ENCODE data around the gene CCDC69.
"Not testable (repeated sequence)": the region's sequence is repeated elsewhere in the genome, so short reads cannot be mapped to it uniquely, and the experiment has no call there.

The CCDC69 gene

DNA sequence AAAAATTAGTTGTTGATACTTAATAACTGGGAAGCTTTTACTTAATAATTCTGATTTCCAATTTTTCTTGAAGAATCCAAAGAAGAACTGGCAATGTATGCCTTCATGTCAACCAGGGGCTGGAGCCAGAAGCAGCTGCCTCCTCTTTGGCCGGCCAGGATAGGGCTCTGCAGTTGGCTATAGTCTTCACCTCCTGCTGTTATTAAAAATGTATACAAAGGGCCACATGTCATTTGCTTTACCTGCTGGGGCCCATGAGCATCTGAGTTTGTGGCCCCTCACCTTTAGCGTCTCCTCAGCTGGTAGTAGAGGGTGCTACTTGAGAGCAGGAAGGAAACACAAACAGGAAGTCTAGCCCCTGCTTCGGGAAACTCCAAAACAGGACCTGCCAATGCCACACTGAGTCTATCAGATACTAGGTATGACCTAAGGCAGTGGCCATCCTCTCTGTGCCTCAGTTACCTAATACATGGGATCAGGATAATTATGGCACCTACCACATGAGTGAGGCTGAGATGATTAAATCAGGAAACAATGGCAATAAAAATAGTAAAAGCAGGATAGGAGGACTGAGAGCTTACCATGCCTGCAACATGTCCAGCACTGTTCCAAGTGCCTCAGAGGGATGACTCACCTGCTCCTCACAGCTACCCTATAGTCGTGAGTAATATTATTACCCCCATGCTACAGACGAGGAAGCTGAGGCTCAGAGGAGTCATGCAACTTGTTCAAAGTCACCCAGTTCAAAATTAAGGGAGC, 21.3 kb downstream of the CCDC69 start:
- no peak for TF ChIP-seq POLR2AphosphoS5 (IDR thresholded peaks at IDR 0.05; ENCODE audit: low read depth, low read length)
- no peak for TF ChIP-seq TAF1 (IDR thresholded peaks at IDR 0.05; ENCODE audit: borderline replicate concordance, low read depth, low read length)
- no peak for TF ChIP-seq POLR2A (IDR thresholded peaks at IDR 0.05; ENCODE audit: low read depth, low read length)
- DNase-seq (ENCODE audit: insufficient read length) (no peak), FAIRE-seq (peak; percentile 57)

DNA sequence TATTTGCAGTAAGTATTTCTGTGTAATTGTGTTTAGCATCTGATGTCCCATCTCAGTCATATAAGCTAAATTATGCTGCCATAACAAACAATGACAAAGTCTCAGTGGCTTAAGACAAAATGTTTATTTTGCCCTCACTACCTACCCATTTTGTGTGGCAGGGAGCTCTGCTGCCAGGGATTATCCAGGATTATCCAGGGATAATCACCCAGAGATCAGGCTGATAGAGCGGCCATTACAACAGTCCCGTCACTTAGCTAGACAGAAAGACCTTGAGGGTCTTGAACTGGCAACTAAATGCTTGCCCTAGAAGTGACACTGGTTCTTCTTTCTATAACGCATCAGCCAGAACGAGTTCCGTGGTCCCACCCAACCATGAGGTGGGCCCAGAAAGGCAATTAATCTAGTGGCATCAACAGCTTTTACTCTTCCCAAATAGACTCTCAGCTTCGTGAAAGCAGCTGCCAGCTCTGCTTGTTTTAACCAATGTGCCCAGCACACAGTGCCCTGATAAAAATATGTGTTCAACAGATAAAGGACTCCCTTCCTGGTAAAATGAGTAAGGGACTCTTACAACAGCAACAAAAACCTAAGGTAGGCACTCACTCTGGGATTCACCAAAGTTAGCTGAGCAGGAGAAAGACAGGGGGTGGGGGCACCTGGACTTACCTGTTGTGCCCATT, 22.8 kb downstream of the CCDC69 start:
- DNase-seq (ENCODE audit: insufficient read length) (no peak), FAIRE-seq (no peak)
- TF ChIP-seq POLR2AphosphoS5 (IDR thresholded peaks at IDR 0.05; ENCODE audit: low read depth, low read length) = no peak
- TF ChIP-seq POLR2A (IDR thresholded peaks at IDR 0.05; ENCODE audit: low read depth, low read length) = no peak
- TF ChIP-seq TAF1 (IDR thresholded peaks at IDR 0.05; ENCODE audit: borderline replicate concordance, low read depth, low read length) = no peak

DNA sequence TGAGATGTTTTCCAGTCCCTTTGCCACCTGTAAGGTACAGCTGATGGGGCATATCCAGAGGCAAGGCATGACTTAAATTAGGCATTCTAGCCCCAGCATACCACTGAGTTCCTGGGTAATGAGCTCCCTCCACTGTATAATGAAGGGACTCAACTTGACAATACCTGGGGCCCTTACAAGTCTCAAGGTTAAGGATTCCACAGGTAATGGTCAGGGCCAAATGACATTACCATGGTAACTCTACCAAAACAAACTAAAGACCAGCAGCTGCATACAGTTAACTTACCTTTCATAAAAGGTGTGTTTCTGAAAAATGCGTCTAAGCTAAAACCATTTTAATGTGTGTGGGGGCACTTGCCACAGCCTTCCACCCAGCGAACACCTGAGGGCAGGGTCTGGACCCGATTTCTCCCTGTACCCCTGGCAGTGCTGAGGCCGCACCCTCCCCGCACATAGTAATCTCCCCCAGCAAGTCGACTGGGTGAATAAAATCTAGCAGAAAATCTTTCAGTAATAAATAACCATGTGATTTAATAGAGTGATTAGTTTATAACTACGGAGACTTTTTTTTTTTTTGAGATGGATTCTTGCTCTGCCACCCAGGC, 24.2 kb downstream of the CCDC69 start:
- FAIRE-seq (no peak), DNase-seq (ENCODE audit: insufficient read length) (no peak)
- TF ChIP-seq TAF1 (IDR thresholded peaks at IDR 0.05; ENCODE audit: borderline replicate concordance, low read depth, low read length) = no peak
- no peak for TF ChIP-seq POLR2AphosphoS5 (IDR thresholded peaks at IDR 0.05; ENCODE audit: low read depth, low read length)
- TF ChIP-seq POLR2A (IDR thresholded peaks at IDR 0.05; ENCODE audit: low read depth, low read length) = no peak

DNA sequence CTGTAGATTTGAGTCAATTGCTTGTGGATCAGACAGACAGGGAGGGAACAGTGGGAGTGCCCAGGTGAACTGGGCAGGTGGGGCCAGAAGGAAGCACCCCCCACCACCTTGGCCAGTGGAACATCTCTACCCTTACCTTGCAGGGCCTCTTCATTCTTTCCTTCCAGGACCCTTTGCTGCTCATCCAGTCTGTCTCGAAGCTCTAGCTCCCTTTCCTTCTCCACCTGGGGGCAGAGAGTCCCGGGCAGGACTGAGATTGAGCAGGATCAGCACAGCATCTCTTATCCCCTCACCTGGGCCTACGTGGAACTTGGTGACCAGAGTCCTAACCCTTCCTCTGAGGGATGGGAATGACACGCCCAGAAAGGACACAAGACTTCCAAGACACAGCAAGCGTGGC, 25.0 kb downstream of the CCDC69 start:
- FAIRE-seq (no peak), DNase-seq (ENCODE audit: insufficient read length) (no peak)

DNA sequence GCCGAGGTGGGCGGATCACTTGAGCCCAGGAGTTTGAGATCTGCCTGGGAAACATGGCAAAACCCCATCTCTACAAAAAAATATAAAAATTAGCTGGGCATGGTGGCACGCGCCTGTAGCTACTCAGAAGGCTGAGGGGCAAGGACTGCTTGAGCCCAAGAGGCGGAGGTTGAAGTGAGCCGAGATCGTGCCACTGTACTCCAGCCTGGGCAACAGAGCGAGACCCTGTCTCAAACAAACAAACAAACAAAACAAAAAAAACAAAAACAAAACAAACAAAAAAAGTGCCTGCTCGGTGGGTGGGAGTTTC, 26.6 kb downstream of the CCDC69 start:
- not testable (repeated sequence) for FAIRE-seq; DNase-seq (ENCODE audit: insufficient read length)

More for the DNA sequence above, 25.0 kb downstream of the CCDC69 start:
- TF ChIP-seq POLR2AphosphoS5 (IDR thresholded peaks at IDR 0.05; ENCODE audit: low read depth, low read length) (no peak), TAF1 (IDR thresholded peaks at IDR 0.05; ENCODE audit: borderline replicate concordance, low read depth, low read length) (no peak), POLR2A (IDR thresholded peaks at IDR 0.05; ENCODE audit: low read depth, low read length) (no peak)

DNA sequence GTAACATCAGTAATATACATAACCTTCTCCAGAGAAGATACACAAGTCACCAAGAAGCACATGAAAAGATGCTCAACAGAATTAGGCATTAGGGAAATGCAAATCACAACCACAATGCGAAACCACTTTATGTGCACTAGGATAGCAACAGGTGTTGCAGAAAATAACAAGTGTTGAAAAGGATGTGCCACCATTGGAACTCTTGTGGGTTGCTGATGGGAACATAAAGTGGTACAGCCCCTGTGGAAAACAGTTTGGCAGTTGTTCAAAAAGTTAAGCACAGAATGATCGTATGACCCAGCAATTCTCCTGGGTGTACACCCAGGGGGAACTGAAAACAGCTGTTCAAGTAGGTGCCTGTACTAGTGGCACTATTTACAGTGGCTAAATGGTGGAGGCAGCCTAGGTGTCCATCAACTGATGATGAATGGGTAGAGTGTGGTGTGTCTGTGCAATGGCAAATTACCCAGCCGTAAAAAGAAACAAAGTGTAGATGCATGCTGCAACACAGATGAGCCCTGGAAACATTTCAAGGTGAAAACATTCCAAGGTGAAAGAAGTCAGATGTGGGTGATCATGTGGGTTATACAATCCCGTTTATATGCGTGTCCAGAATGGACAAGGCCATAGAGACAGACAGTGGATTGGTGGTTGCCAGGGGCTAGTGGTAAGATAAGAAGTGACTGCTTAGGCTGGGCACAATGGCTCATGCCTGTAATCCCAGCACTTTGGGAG, 27.2 kb downstream of the CCDC69 start:
- FAIRE-seq = peak; percentile 95
- no peak for TF ChIP-seq POLR2AphosphoS5 (IDR thresholded peaks at IDR 0.05; ENCODE audit: low read depth, low read length)
- TF ChIP-seq TAF1 (IDR thresholded peaks at IDR 0.05; ENCODE audit: borderline replicate concordance, low read depth, low read length) = no peak
- TF ChIP-seq POLR2A (IDR thresholded peaks at IDR 0.05; ENCODE audit: low read depth, low read length) = no peak
- no peak for DNase-seq (ENCODE audit: insufficient read length)

DNA sequence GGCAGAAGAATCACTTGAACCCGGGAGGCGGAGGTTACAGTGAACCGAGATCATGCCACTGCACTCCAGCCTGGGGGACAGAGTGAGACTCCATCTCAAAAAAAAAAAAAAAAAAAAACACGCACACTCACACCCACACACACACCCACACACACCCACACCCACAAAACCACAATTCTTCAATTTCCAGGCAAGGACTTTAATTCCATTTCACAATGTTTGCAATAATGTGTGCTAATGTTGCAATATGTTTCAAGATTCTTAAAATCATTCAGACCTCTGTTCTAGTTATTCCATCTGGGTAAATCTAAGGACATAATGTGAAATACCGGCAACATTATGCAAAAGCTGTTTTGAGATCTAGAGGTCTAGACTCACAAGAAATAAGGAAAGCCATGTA, 28.3 kb downstream of the CCDC69 start:
- DNase-seq (ENCODE audit: insufficient read length) (no peak), FAIRE-seq (peak; percentile 54)
- TF ChIP-seq POLR2AphosphoS5 (IDR thresholded peaks at IDR 0.05; ENCODE audit: low read depth, low read length) (no peak), POLR2A (IDR thresholded peaks at IDR 0.05; ENCODE audit: low read depth, low read length) (no peak), TAF1 (IDR thresholded peaks at IDR 0.05; ENCODE audit: borderline replicate concordance, low read depth, low read length) (no peak)

DNA sequence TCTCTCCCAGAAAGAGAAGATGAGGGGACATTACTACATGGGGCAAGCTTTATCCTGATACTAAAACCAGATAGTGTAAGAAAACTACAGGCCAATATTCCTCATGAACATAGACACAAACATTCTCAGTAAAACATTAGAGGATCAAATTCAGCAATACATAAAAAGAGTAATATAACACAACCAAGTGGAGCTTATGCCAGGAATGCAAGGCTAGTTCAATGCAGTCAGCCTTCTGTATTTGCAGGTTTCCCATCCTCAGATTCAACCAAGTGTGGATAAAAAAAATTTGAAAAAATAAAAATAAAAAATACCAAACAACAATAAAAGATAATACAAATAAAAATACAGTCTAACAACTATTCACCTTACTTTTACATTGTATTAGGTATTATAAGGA, 31.3 kb downstream of the CCDC69 start:
- no peak for FAIRE-seq
- TF ChIP-seq POLR2A (IDR thresholded peaks at IDR 0.05; ENCODE audit: low read depth, low read length) (no peak), TAF1 (IDR thresholded peaks at IDR 0.05; ENCODE audit: borderline replicate concordance, low read depth, low read length) (no peak), POLR2AphosphoS5 (IDR thresholded peaks at IDR 0.05; ENCODE audit: low read depth, low read length) (no peak)
- no peak for DNase-seq (ENCODE audit: insufficient read length)

DNA sequence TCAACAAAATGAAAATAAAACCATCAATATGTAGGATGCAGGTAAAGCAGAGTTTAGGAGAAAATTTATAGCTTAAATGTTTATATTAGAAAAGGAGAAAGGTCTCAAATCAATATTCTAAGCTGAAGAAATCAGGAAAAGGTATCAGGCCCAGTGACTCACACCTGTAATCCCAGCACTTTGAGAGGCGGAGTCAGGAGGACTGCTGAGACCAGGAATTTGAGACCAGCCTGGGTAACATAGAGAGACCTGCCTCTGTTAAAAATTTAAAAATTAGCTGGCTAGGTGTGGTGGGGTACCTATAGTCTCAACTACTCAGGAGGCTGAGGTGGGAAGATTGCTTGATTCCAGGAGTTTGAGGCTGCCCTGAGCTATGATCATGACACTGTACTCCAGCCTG, 32.2 kb downstream of the CCDC69 start:
- FAIRE-seq = no peak
- TF ChIP-seq POLR2AphosphoS5 (IDR thresholded peaks at IDR 0.05; ENCODE audit: low read depth, low read length) (no peak), POLR2A (IDR thresholded peaks at IDR 0.05; ENCODE audit: low read depth, low read length) (no peak), TAF1 (IDR thresholded peaks at IDR 0.05; ENCODE audit: borderline replicate concordance, low read depth, low read length) (no peak)
- no peak for DNase-seq (ENCODE audit: insufficient read length)

DNA sequence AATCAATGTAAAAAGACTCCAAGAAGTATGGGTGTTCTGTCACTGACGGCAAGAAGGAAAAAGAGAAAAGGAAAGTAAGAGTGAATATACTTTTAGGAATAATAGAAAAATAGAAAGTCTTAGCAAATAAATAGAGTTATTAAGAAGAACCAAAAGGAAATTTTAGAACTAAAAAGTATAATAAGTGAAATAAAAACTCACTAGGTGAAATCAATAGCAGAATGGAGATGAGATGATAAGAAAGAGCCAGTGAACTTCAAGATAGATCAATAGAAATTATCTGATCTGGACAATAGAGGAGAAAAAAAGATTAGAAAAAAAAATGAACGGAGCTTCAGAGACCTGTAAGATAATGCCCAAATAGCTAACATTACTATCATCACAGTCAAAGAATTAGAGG, 34.7 kb downstream of the CCDC69 start:
- DNase-seq (ENCODE audit: insufficient read length) (no peak), FAIRE-seq (no peak)
- no peak for TF ChIP-seq TAF1 (IDR thresholded peaks at IDR 0.05; ENCODE audit: borderline replicate concordance, low read depth, low read length)
- no peak for TF ChIP-seq POLR2AphosphoS5 (IDR thresholded peaks at IDR 0.05; ENCODE audit: low read depth, low read length)
- no peak for TF ChIP-seq POLR2A (IDR thresholded peaks at IDR 0.05; ENCODE audit: low read depth, low read length)

DNA sequence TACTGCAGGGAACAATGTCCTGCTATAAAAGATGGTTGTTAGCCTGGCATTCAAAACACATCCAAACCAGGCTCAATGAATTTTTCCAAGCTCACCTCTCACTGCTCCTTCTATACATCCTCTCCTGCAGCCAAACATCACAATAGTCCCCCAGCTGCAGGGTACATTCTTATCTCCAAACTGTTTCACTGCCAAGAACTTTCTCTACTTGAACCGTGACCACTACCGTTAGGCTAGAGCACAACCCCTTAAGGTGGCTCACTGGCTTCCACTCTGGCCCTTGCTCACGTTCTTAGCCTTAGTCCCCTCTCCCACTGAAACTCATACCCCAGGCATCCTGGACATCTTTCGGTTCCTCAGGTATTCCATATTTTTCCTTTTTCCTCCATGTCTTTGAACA, 37.4 kb downstream of the CCDC69 start:
- no peak for DNase-seq (ENCODE audit: insufficient read length)
- TF ChIP-seq TAF1 (IDR thresholded peaks at IDR 0.05; ENCODE audit: borderline replicate concordance, low read depth, low read length) (no peak), POLR2AphosphoS5 (IDR thresholded peaks at IDR 0.05; ENCODE audit: low read depth, low read length) (no peak), POLR2A (IDR thresholded peaks at IDR 0.05; ENCODE audit: low read depth, low read length) (no peak)
- no peak for FAIRE-seq
